Activated CD4-positive, alpha-beta T cell treated with anti-CD3 and anti-CD28 coated beads for 36 hours (primary cell): Measurements from ENCODE around the gene ENSA. TPM values are rescaled to one million over a fixed set of nuclear protein-coding genes. Genes with fewer than 3 reads are reported as not detected.
"Not testable (repeated sequence)": the region's sequence is repeated elsewhere in the genome, so short reads cannot be mapped to it uniquely, and the experiment has no call there.

Source experiments
- ATAC-seq: fragments of 200-7000 bp; cut with Tn5 transposase; one replicate; pipeline ENCODE4 v1.10.0; 2021; ENCODE audit warnings: mild to moderate bottlenecking, moderate library complexity
- CTCF ChIA-PET: fragments of 350-600 bp; sonication (Branson Sonifier 250); formaldehyde crosslinking; loops from one replicate; lab custom pipeline; 2021; ENCODE audit warnings: antibody characterized with exemption; lab: Charles Lee
- POLR2A ChIA-PET: fragments of 350-600 bp; sonication (Branson Sonifier 250); formaldehyde crosslinking; loops from one replicate; lab custom pipeline; 2021; ENCODE audit warnings: antibody characterized with exemption, inconsistent platforms; lab: Charles Lee
- DNase-seq: peaks from one replicate; pipeline ENCODE4 v3.0.0-alpha.2; 2020
- H3K27ac Mint-ChIP-seq: one replicate; pipeline ENCODE4 v1.8.0; 2021; ENCODE audit warnings: mixed read lengths
- H3K27me3 Mint-ChIP-seq: one replicate; pipeline ENCODE4 v1.8.0; 2021; ENCODE audit warnings: mixed read lengths
- H3K36me3 Mint-ChIP-seq: one replicate; pipeline ENCODE4 v1.8.0; 2021; ENCODE audit warnings: low read depth, mixed read lengths
- H3K4me1 Mint-ChIP-seq: one replicate; pipeline ENCODE4 v1.8.0; 2021; ENCODE audit warnings: mixed read lengths
- H3K4me3 Mint-ChIP-seq: one replicate; pipeline ENCODE4 v1.8.0; 2021; ENCODE audit warnings: mild to moderate bottlenecking, moderate library complexity, mixed read lengths
- H3K9me3 Mint-ChIP-seq: one replicate; pipeline ENCODE4 v1.8.0; 2021; ENCODE audit warnings: low read depth, mixed read lengths
- intact Hi-C, 2 experiments: fragments of 100-400 bp; cut with DNase I in 1 of 2; cut with micrococcal nuclease in 1 of 2; formaldehyde crosslinking; loops; one replicate each; pipeline versions ENCODE4 v1.14.2 to v1.15.1; 2022 to 2024; cut with DNase I, micrococcal nuclease
- total RNA-seq, 2 experiments: library from RNA; stranded (reverse); gene quantifications; one replicate each; pipeline ENCODE4 v1.2.3, GENCODE V29; 2021

The ENSA gene
- total RNA-seq, 2 experiments from 2014 or later: 197 to 240 TPM

- no peak for DNase-seq
- Mint-ChIP-seq H3K9me3 (no peaks in the 10 kb centered on the region), H3K27ac (peak overlapping the region; percentile 51), H3K27me3 (no peaks in the 10 kb centered on the region), H3K4me3 (no peak overlapping the region), H3K36me3 (peaks cover 26% of the 10 kb centered on the region), H3K4me1 (peaks cover 50% of the 10 kb centered on the region)
- ATAC-seq: no peak
- ChIA-PET CTCF (interaction anchor here (0.6 to 1.8 kb wide), 7 partner anchors 11 to 446 kb away, joined by 3 to 6 read pairs (median 5); no protein-coding TSS in a partner anchor), POLR2A (interaction anchor here (2.1 kb wide), 1 partner anchor 49 kb away, joined by 5 read pairs; no protein-coding TSS in a partner anchor)
- intact Hi-C loops: loop anchor here (2.0 to 10.0 kb wide), 4 partner anchors 368 to 399 kb away; partner anchors contain the start of genes ANP32E (in 2 of the 2) and PRUNE1 (in 1 of the 2)
Measured at GRCh38 chr1:150609732-150610131, 19.7 kb downstream of the ENSA start.

DNA sequence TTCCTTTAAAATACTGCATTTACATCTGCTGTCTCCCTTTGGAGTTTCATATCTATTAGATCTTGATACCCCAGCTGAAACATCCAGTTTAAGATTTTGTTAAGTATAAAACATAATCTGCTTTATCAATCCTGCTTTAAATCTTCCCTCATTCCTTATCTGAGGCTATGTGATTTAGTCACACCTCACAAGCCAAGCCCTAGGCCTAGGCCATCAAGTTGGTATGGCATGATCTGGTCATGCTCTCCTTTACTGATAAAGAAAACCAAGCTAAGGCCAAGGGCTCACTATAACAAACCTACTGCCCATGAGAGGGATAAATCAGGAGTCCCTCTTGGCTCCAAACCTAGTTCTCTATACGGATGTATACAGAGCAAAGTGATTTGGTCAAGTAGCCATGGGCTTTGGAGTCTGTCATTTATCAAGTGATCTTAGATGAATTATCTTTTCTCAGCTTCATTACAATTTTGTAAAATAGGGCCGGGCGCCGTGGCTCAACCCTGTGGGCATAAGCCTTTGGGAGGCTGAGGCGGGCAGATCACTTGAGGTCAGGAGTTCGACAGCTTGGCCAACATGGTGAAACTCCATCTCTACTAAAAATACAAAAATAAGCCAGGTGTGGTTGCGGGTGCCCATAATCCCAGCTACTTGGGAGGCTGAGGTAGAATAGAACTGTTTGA is 22.8 kb downstream of the ENSA start:
- H3K4me1 Mint-ChIP-seq: peaks cover 35% of the 10 kb centered on the region
- ATAC-seq (no peak), DNase-seq (no peak)
- H3K27me3 Mint-ChIP-seq: no peaks in the 10 kb centered on the region
- no peak overlapping the region for H3K4me3 Mint-ChIP-seq
- ChIA-PET CTCF (interaction anchor here (0.9 to 2.1 kb wide), 4 partner anchors 16 to 38 kb away, joined by 3 to 4 read pairs (median 4); no protein-coding TSS in a partner anchor), POLR2A (interaction anchor here (0.5 to 0.6 kb wide), 2 partner anchors 27 to 37 kb away, joined by 3 to 5 read pairs; partner anchors contain the start of gene MCL1)
- peak overlapping the region; percentile 58 for H3K27ac Mint-ChIP-seq
- intact Hi-C loops: no loop called here
- peaks cover 6% of the 10 kb centered on the region for H3K36me3 Mint-ChIP-seq
- H3K9me3 Mint-ChIP-seq: no peaks in the 10 kb centered on the region

DNA sequence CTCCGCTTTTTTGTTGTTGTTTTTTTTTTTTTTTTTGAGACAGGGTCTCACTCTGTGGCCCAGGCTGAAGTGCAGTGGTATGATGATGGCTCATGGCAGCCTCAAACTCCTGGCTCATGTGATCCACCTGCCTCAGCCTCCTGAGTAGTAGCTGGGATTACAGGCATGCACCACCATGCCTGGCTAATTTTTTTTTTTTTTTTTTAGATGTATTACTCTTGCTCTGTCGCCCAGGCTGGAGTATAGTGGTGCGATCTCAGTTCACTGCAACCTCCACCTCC is 24.0 kb downstream of the ENSA start:
- H3K9me3 Mint-ChIP-seq, H3K36me3 Mint-ChIP-seq, H3K4me3 Mint-ChIP-seq, H3K27me3 Mint-ChIP-seq, intact Hi-C loops, ATAC-seq, DNase-seq: not testable (repeated sequence)
- H3K4me1 Mint-ChIP-seq: peaks cover 27% of the 10 kb centered on the region
- CTCF ChIA-PET: interaction anchor here (0.7 kb wide), 1 partner anchor 108 kb away, joined by 3 read pairs; no protein-coding TSS in a partner anchor
- POLR2A ChIA-PET: interaction anchor here (1.5 kb wide), 1 partner anchor 26 kb away, joined by 3 read pairs; the partner anchor contains the start of gene MCL1
- peak overlapping the region; percentile 42 for H3K27ac Mint-ChIP-seq

- intact Hi-C loops: loop anchor here in 1 of 2 experiments (1.0 kb wide), 1 partner anchor 9 kb away; no protein-coding TSS in a partner anchor
- Mint-ChIP-seq H3K27me3 (no peaks in the 10 kb centered on the region), H3K27ac (peak overlapping the region; percentile 93), H3K36me3 (peaks cover 6% of the 10 kb centered on the region), H3K4me3 (peak overlapping the region; percentile 9), H3K9me3 (no peaks in the 10 kb centered on the region), H3K4me1 (peaks cover 21% of the 10 kb centered on the region)
- no peak for DNase-seq
- ATAC-seq: no peak
- POLR2A ChIA-PET: interaction anchor here (0.5 to 1.5 kb wide), 3 partner anchors 24 to 260 kb away, joined by 3 to 7 read pairs (median 5); partner anchors contain the start of genes ENSA and MCL1
- CTCF ChIA-PET: interaction anchor here (1.0 to 2.0 kb wide), 2 partner anchors 44 to 46 kb away, joined by 4 to 8 read pairs; no protein-coding TSS in a partner anchor
Measured at GRCh38 chr1:150604226-150604588, 25.2 kb downstream of the ENSA start.

- POLR2A ChIA-PET: interaction anchor here (0.7 to 1.5 kb wide), 3 partner anchors 24 to 266 kb away, joined by 3 to 13 read pairs (median 5); partner anchors contain the start of genes ENSA and MCL1
- Mint-ChIP-seq H3K4me1 (peaks cover 21% of the 10 kb centered on the region), H3K36me3 (peaks cover 6% of the 10 kb centered on the region), H3K27ac (peak overlapping the region; percentile 74), H3K27me3 (no peaks in the 10 kb centered on the region), H3K9me3 (no peaks in the 10 kb centered on the region), H3K4me3 (no peak overlapping the region)
- ATAC-seq (no peak), DNase-seq (no peak)
- intact Hi-C loops: loop anchor here in 1 of 2 experiments (1.0 kb wide), 1 partner anchor 10 kb away; no protein-coding TSS in a partner anchor
- CTCF ChIA-PET: interaction anchor here (0.6 to 2.0 kb wide), 7 partner anchors 10 to 45 kb away, joined by 3 to 8 read pairs (median 3); no protein-coding TSS in a partner anchor
Measured at GRCh38 chr1:150603711-150604110, 25.7 kb downstream of the ENSA start.

DNA sequence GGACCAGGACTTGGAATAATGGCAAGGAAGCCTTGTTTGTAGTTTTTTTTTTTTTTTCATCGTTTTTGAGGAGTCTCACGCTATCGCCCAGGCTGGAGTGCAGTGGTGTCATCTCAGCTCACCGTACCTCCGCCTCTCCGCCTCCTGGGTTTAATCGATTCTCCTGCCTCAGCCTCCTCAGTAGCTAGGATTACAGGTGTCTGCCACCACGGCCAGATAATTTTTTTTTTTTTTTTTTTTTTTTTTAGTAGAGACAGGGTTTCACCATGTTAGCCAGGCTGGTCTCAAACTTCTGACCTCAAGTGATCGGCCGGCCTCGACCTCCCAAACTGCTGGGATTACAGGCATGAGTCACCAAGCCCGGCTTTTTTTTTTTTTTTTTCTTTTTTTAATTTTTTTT is 27.0 kb downstream of the ENSA start:
- POLR2A ChIA-PET, H3K9me3 Mint-ChIP-seq, ATAC-seq, H3K27me3 Mint-ChIP-seq, H3K4me3 Mint-ChIP-seq, H3K27ac Mint-ChIP-seq, intact Hi-C loops, DNase-seq, H3K36me3 Mint-ChIP-seq: not testable (repeated sequence)
- CTCF ChIA-PET: interaction anchor here (1.0 to 1.6 kb wide), 2 partner anchors 9 to 17 kb away, joined by 3 to 4 read pairs; no protein-coding TSS in a partner anchor
- peaks cover 21% of the 10 kb centered on the region for H3K4me1 Mint-ChIP-seq

- Mint-ChIP-seq H3K27me3 (no peaks in the 10 kb centered on the region), H3K4me1 (peaks cover 20% of the 10 kb centered on the region), H3K27ac (no peak overlapping the region), H3K9me3 (no peaks in the 10 kb centered on the region), H3K36me3 (peaks cover 7% of the 10 kb centered on the region), H3K4me3 (no peak overlapping the region)
- no peak for DNase-seq
- ChIA-PET POLR2A (no interaction called here), CTCF (interaction anchor here (1.0 to 1.5 kb wide), 2 partner anchors 8 to 42 kb away, joined by 4 to 7 read pairs; no protein-coding TSS in a partner anchor)
- ATAC-seq: no peak
- intact Hi-C loops: no loop called here
Measured at GRCh38 chr1:150601540-150601939, 27.9 kb downstream of the ENSA start.

GRCh38 chr1:150598346-150598745 is 31.1 kb downstream of the ENSA start:
- H3K36me3 Mint-ChIP-seq, POLR2A ChIA-PET, intact Hi-C loops, H3K27me3 Mint-ChIP-seq, H3K4me3 Mint-ChIP-seq, H3K9me3 Mint-ChIP-seq, ATAC-seq, H3K4me1 Mint-ChIP-seq, DNase-seq, H3K27ac Mint-ChIP-seq: not testable (repeated sequence)
- CTCF ChIA-PET: interaction anchor here (0.6 to 1.4 kb wide), 3 partner anchors 38 to 273 kb away, joined by 3 to 5 read pairs (median 3); no protein-coding TSS in a partner anchor

DNA sequence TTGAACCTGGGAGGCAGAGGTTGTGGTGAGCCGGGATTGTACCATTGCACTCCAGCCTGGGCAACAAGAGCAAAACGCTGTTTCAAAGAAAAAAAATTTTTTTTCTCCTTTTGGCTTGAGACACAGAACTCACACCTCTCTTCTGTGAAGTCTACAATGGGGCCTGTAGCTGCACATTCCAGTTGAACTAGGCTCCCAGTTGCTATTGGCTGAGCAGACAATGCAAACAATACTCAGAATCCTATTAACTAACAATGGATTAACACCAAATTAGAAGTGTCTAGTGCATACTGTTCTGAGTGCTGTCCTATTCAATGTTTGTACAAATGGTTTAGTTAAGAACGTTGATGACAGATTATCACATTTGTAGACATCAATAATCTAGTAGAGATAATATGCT is 32.4 kb downstream of the ENSA start:
- no peak for ATAC-seq
- intact Hi-C loops: no loop called here
- DNase-seq: no peak
- Mint-ChIP-seq H3K36me3 (peaks cover 5% of the 10 kb centered on the region), H3K4me3 (no peak overlapping the region), H3K4me1 (peaks cover 5% of the 10 kb centered on the region), H3K9me3 (no peaks in the 10 kb centered on the region), H3K27ac (no peak overlapping the region), H3K27me3 (no peaks in the 10 kb centered on the region)
- POLR2A ChIA-PET: interaction anchor here (0.7 kb wide), 1 partner anchor 144 kb away, joined by 3 read pairs; no protein-coding TSS in a partner anchor
- CTCF ChIA-PET: interaction anchor here (1.4 kb wide), 1 partner anchor 36 kb away, joined by 5 read pairs; no protein-coding TSS in a partner anchor

DNA sequence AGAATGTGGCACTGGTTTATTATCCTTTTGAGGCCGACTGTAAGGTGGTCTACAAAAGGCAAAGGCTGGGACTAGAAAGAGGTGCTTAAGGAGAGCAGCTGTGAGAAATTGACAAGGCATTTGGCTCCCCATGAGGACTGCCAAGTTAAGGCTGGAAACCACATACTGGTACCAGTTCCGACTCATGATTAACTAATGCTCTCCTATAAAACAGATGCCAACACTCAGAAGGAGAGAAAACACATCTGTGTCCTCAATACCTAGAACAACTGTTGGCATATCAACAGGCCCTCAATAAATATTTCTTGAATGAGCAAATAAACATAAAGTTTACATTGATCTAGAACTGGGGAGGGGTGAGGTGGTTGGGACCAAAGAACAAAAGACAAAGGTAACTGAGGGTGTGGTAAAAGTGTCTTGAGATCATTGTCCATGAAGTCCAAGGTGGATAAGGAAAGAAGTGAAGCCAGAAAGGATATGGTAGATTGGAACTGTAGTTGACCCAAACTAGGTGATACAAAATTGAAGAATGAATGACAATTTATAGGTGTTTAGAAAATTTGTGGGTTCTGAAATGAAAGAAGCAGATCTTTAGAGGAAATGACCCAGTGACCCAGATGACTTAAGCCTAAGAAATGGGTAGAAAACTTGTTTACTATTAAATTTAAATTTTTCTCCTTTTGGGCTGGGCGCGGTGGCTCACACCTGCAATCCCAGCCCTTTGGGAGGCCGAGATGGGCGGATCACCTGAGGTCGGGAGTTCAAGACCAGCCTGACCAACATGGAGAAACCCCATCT is 33.1 kb downstream of the ENSA start:
- ATAC-seq (no peak), DNase-seq (no peak)
- ChIA-PET CTCF (no interaction called here), POLR2A (interaction anchor here (0.7 kb wide), 1 partner anchor 145 kb away, joined by 3 read pairs; no protein-coding TSS in a partner anchor)
- peaks cover 5% of the 10 kb centered on the region for H3K4me1 Mint-ChIP-seq
- H3K27me3 Mint-ChIP-seq: no peaks in the 10 kb centered on the region
- intact Hi-C loops: no loop called here
- no peak overlapping the region for H3K27ac Mint-ChIP-seq
- H3K4me3 Mint-ChIP-seq: no peak overlapping the region
- H3K9me3 Mint-ChIP-seq: no peaks in the 10 kb centered on the region
- peaks cover 5% of the 10 kb centered on the region for H3K36me3 Mint-ChIP-seq
